ENCODE data around the gene TBCA. TPM values are rescaled to one million over a fixed set of nuclear protein-coding genes. Genes with fewer than 3 reads are reported as not detected.

TBCA gene
- total RNA-seq, 1 experiment from 2014 or later = 330 TPM

GRCh38 chr5:77727190-77727589 is 48.9 kb downstream of the TBCA start:
- Histone ChIP-seq H3K4me3 (ENCODE audit: low read depth, low read length) (no peak overlapping the region), H3K36me3 (ENCODE audit: control insufficient read depth, insufficient read depth, low read length) (no peaks in the 10 kb centered on the region), H3K4me1 (no peaks in the 10 kb centered on the region), H3K27me3 (replicated peaks; ENCODE audit: control insufficient read depth, insufficient read depth, low read length) (no peaks in the 10 kb centered on the region), H3K9me3 (no peaks in the 10 kb centered on the region)
- no TSS peak for BruUV-seq (replicated peaks)
- Mint-ChIP-seq H3K4me1 (ENCODE audit: low read depth, unreplicated experiment) (no peaks in the 10 kb centered on the region), H3K4me3 (ENCODE audit: unreplicated experiment) (no peak overlapping the region), H3K9me3 (ENCODE audit: unreplicated experiment) (no peaks in the 10 kb centered on the region), H3K27ac (ENCODE audit: unreplicated experiment) (no peak overlapping the region), H3K27me3 (ENCODE audit: insufficient read depth, unreplicated experiment) (no peaks in the 10 kb centered on the region), H3K36me3 (ENCODE audit: insufficient read depth, unreplicated experiment) (peaks cover 13% of the 10 kb centered on the region)
- ChIA-PET POLR2A (interaction anchor here (0.6 kb wide), 1 partner anchor 270 kb away, joined by 8 read pairs; no protein-coding TSS in a partner anchor), CTCF (no interaction called here)
- TF ChIP-seq CTCF (IDR thresholded peaks at IDR 0.05; ENCODE audit: insufficient read depth in 1 of 2, low read depth in 1 of 2, low read length in 1 of 2, severe bottlenecking in 1 of 2, unreplicated experiment in 1 of 2) = no peak
- no peak for DNase-seq
- intact Hi-C loops (cut with micrococcal nuclease; ENCODE audit: unreplicated experiment) = no loop called here

GRCh38 chr5:77725616-77726015 is 50.5 kb downstream of the TBCA start:
- POLR2A ChIA-PET = no interaction called here

GRCh38 chr5:77724934-77725333 is 51.2 kb downstream of the TBCA start:
- Mint-ChIP-seq H3K36me3 (ENCODE audit: insufficient read depth, unreplicated experiment) (peaks cover 13% of the 10 kb centered on the region), H3K27ac (ENCODE audit: unreplicated experiment) (no peak overlapping the region), H3K27me3 (ENCODE audit: insufficient read depth, unreplicated experiment) (no peaks in the 10 kb centered on the region), H3K9me3 (ENCODE audit: unreplicated experiment) (no peaks in the 10 kb centered on the region), H3K4me1 (ENCODE audit: low read depth, unreplicated experiment) (no peaks in the 10 kb centered on the region), H3K4me3 (ENCODE audit: unreplicated experiment) (no peak overlapping the region)
- Histone ChIP-seq H3K36me3 (ENCODE audit: control insufficient read depth, insufficient read depth, low read length) (no peaks in the 10 kb centered on the region), H3K9me3 (no peaks in the 10 kb centered on the region), H3K4me1 (no peaks in the 10 kb centered on the region), H3K27me3 (replicated peaks; ENCODE audit: control insufficient read depth, insufficient read depth, low read length) (no peaks in the 10 kb centered on the region), H3K4me3 (ENCODE audit: low read depth, low read length) (no peak overlapping the region)
- BruUV-seq (replicated peaks) = no TSS peak
- intact Hi-C loops (cut with micrococcal nuclease; ENCODE audit: unreplicated experiment) = no loop called here
- ChIA-PET POLR2A (no interaction called here), CTCF (no interaction called here)
- no peak for TF ChIP-seq CTCF (IDR thresholded peaks at IDR 0.05; ENCODE audit: insufficient read depth in 1 of 2, low read depth in 1 of 2, low read length in 1 of 2, severe bottlenecking in 1 of 2, unreplicated experiment in 1 of 2)
- DNase-seq = no peak

More at GRCh38 chr5:77725616-77726015, 50.5 kb downstream of the TBCA start:
- Mint-ChIP-seq H3K36me3 (ENCODE audit: insufficient read depth, unreplicated experiment) (peaks cover 13% of the 10 kb centered on the region), H3K4me1 (ENCODE audit: low read depth, unreplicated experiment) (no peaks in the 10 kb centered on the region), H3K4me3 (ENCODE audit: unreplicated experiment) (no peak overlapping the region), H3K27ac (ENCODE audit: unreplicated experiment) (no peak overlapping the region), H3K9me3 (ENCODE audit: unreplicated experiment) (no peaks in the 10 kb centered on the region), H3K27me3 (ENCODE audit: insufficient read depth, unreplicated experiment) (no peaks in the 10 kb centered on the region)
- BruUV-seq (replicated peaks) = no TSS peak
- intact Hi-C loops (cut with micrococcal nuclease; ENCODE audit: unreplicated experiment) = no loop called here
- no peak for DNase-seq
- H3K4me1 ChIP-seq = no peaks in the 10 kb centered on the region
- H3K4me3 ChIP-seq (ENCODE audit: low read depth, low read length) = no peak overlapping the region
- TF ChIP-seq CTCF (IDR thresholded peaks at IDR 0.05; ENCODE audit: insufficient read depth in 1 of 2, low read depth in 1 of 2, low read length in 1 of 2, severe bottlenecking in 1 of 2, unreplicated experiment in 1 of 2) = no peak
- CTCF ChIA-PET = no interaction called here
- no peaks in the 10 kb centered on the region for H3K36me3 ChIP-seq (ENCODE audit: control insufficient read depth, insufficient read depth, low read length)
- no peaks in the 10 kb centered on the region for H3K27me3 ChIP-seq (replicated peaks; ENCODE audit: control insufficient read depth, insufficient read depth, low read length)
- no peaks in the 10 kb centered on the region for H3K9me3 ChIP-seq

All from Caco-2 (cell line).